Large intestine (tissue), 3 donors: ENCODE measurements around the gene NPHP4. TPM values are rescaled to one million over a fixed set of nuclear protein-coding genes. Genes with fewer than 3 reads are reported as not detected.
"Not testable (repeated sequence)": the region's sequence is repeated elsewhere in the genome, so short reads cannot be mapped to it uniquely, and the experiment has no call there.

Source experiments
- DNase-seq, 2 donors: peaks; one replicate each; pipeline versions ENCODE4 v3.0.0 to v3.0.0-alpha.2; 2013
- H3K27ac ChIP-seq: one replicate; pipeline ENCODE4 v1.5.1; 2013; ENCODE audit warnings: low read length
- H3K27me3 ChIP-seq: 2 replicates; pipeline ENCODE4 v1.6.1; 2013; ENCODE audit warnings: low read length; ENCODE audit not compliant: control insufficient read depth, insufficient read depth
- H3K36me3 ChIP-seq: 2 replicates; pipeline ENCODE4 v1.6.1; 2013; ENCODE audit warnings: low read length; ENCODE audit not compliant: control insufficient read depth, insufficient read depth
- H3K4me1 ChIP-seq: one replicate; pipeline ENCODE4 v1.6.1; 2013; ENCODE audit warnings: low read length; ENCODE audit not compliant: control insufficient read depth, insufficient read depth
- H3K4me3 ChIP-seq: one replicate; pipeline ENCODE4 v1.5.1; 2013; ENCODE audit warnings: low read length
- H3K9me3 ChIP-seq: one replicate; pipeline ENCODE4 v1.6.1; 2013; ENCODE audit warnings: mild to moderate bottlenecking, low read depth, low read length, moderate library complexity; ENCODE audit not compliant: control insufficient read depth
- WGBS: methylation state at CpG from one replicate; pipeline ENCODE4 v1.1.5; 2013; ENCODE audit warnings: low lambda C conversion rate; ENCODE audit not compliant: insufficient coverage; 5-methylcytosine and 5-hydroxymethylcytosine counted together
- polyA plus RNA-seq: library from polyadenylated mRNA; unstranded; fragments of 120-200 nt; gene quantifications from one replicate; pipeline ENCODE4 v1.2.1, GENCODE V29; 2013

Gene NPHP4
- polyA plus RNA-seq, 1 donor = 11.4 TPM

DNA sequence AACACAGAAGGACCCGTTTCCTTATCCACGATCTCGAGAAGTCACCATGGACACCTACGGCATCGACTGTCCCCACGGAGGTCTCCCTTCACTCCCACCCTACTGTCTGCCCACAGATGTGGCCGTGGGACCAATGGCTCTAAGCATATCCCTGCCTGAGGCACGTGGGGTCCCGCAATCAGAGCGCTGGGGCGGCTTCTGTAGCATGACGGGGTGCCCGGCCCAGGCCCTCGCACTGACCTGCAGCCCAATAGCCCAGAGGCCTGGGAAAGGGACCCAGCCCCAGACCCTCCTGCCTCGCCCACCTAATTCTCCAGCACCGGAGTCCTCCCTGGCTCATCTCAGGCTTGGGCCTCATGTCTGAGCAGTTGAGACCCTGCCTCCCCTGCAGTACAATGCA is 132.5 kb downstream of the NPHP4 start:
- no peak overlapping the region for H3K27ac ChIP-seq
- H3K4me3 ChIP-seq = no peak overlapping the region
- H3K36me3 ChIP-seq = peaks cover 13% of the 10 kb centered on the region
- H3K9me3 ChIP-seq = no peaks in the 10 kb centered on the region
- no peaks in the 10 kb centered on the region for H3K4me1 ChIP-seq
- no CpG with 5 or more reads among the region's 16 CpGs for WGBS
- no peaks in the 10 kb centered on the region for H3K27me3 ChIP-seq
- no peak for DNase-seq

- Histone ChIP-seq H3K4me3 (no peak overlapping the region), H3K9me3 (no peaks in the 10 kb centered on the region), H3K4me1 (no peaks in the 10 kb centered on the region), H3K27ac (no peak overlapping the region), H3K36me3 (peaks cover 9% of the 10 kb centered on the region), H3K27me3 (no peaks in the 10 kb centered on the region)
- DNase-seq = no peak
- WGBS = no CpG with 5 or more reads among the region's 25 CpGs
Measured at GRCh38 chr1:5858844-5859407, 133.3 kb downstream of the NPHP4 start.

DNA sequence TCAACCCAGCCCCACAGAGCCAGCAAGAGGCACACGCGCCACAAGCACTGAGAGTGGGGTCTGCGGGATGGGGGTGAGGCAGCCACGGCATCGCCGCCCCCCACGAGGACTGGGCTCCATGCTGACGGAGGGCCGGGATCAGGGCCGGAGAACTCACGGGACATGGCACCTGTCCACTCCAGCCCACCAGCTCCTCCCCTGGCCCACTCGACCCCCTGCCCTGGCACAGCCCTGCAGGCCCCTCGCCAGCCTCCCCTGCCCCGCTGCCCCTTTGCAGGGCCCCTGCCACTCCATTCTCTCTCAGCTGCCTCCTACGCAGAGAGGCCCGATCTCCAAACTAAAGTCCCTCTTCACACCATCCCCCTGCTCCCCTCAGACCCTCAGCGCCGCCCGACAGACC is 134.0 kb downstream of the NPHP4 start:
- H3K27ac ChIP-seq = no peak overlapping the region
- H3K4me1 ChIP-seq = no peaks in the 10 kb centered on the region
- no CpG with 5 or more reads among the region's 19 CpGs for WGBS
- no peaks in the 10 kb centered on the region for H3K9me3 ChIP-seq
- no peak overlapping the region for H3K4me3 ChIP-seq
- no peaks in the 10 kb centered on the region for H3K27me3 ChIP-seq
- peaks cover 7% of the 10 kb centered on the region for H3K36me3 ChIP-seq
- no peak for DNase-seq

DNA sequence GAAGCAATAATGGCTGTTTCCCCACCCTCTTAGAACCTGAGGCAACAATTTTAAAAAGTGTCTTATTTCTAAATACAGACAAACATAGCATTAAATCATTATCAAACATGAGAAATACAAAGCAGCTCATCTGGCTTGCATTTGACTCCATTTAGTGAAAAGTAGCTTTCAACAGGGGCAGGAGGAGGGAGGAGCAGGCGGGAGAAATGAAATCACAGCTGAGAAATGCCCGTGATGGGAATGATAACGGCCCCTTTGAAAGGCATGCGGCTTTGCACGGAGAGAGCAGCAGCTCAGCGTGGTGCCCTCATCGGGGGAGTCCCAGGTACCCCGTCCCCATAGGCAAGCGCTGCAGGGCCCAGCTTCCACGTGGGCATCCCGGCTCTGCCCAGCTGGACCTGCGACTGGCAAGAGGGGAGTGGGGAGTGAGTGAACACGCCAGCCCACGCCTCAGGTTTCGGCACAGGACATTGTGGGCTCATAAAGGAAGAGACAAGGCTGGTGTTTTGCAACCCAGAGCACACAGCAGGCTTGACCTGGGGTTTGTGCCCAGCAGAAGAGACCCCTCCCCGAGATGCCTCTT is 134.6 kb downstream of the NPHP4 start:
- WGBS = no CpG with 5 or more reads among the region's 16 CpGs

GRCh38 chr1:5857011-5857410 is 135.2 kb downstream of the NPHP4 start:
- no peaks in the 10 kb centered on the region for H3K27me3 ChIP-seq
- no peak overlapping the region for H3K27ac ChIP-seq
- no peak for DNase-seq
- 100% methylated on average over 2 of the region's 17 CpGs for WGBS
- no peaks in the 10 kb centered on the region for H3K4me1 ChIP-seq
- no peak overlapping the region for H3K4me3 ChIP-seq
- no peaks in the 10 kb centered on the region for H3K9me3 ChIP-seq
- peaks cover 3% of the 10 kb centered on the region for H3K36me3 ChIP-seq

More for the DNA sequence above, 134.6 kb downstream of the NPHP4 start:
- H3K4me1 ChIP-seq = no peaks in the 10 kb centered on the region
- no peak overlapping the region for H3K27ac ChIP-seq
- no peak overlapping the region for H3K4me3 ChIP-seq
- peaks cover 3% of the 10 kb centered on the region for H3K36me3 ChIP-seq
- no peaks in the 10 kb centered on the region for H3K9me3 ChIP-seq
- no peak for DNase-seq
- no peaks in the 10 kb centered on the region for H3K27me3 ChIP-seq

DNA sequence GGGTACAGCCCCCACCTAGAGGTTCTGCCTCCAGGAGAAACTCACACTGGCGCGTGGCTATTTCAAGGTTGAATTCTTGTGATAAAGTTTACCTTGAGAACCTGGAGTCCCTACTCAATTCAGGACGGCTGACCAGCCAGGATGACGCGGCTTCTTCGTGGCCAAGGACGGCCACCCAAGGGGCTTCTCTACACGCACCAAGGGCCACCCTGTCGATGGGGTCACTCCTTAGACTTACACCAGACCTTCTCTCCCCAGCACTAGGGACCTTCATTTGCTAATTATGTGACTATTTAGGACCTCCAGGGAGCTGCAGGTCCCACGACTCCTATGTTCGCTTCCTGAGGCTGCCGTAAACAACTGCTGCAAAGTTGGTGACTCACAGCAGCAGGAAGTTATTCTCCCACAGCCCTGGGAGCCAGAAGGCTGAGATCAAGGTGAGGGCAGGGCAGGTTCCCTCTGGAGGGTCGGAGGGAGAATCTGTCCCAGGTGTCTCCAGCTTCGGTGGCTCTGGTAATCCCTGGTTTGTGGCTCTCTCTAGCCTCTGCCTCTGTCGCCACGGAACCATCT is 135.9 kb downstream of the NPHP4 start:
- H3K9me3 ChIP-seq = no peaks in the 10 kb centered on the region
- no peaks in the 10 kb centered on the region for H3K4me1 ChIP-seq
- no peak overlapping the region for H3K27ac ChIP-seq
- DNase-seq = no peak
- no CpG with 5 or more reads among the region's 16 CpGs for WGBS
- H3K36me3 ChIP-seq = no peaks in the 10 kb centered on the region
- no peaks in the 10 kb centered on the region for H3K27me3 ChIP-seq
- H3K4me3 ChIP-seq = no peak overlapping the region

GRCh38 chr1:5855196-5855897 is 136.9 kb downstream of the NPHP4 start:
- no CpG with 5 or more reads among the region's 20 CpGs for WGBS

GRCh38 chr1:5854754-5855153 is 137.5 kb downstream of the NPHP4 start:
- WGBS = no CpG with 5 or more reads among the region's 3 CpGs
- Histone ChIP-seq H3K27ac (no peak overlapping the region), H3K36me3 (no peaks in the 10 kb centered on the region), H3K9me3 (no peaks in the 10 kb centered on the region), H3K4me3 (no peak overlapping the region), H3K27me3 (no peaks in the 10 kb centered on the region), H3K4me1 (no peaks in the 10 kb centered on the region)
- no peak for DNase-seq

More at GRCh38 chr1:5855196-5855897, 136.9 kb downstream of the NPHP4 start:
- Histone ChIP-seq H3K27ac (no peak overlapping the region), H3K36me3 (no peaks in the 10 kb centered on the region), H3K9me3 (no peaks in the 10 kb centered on the region), H3K4me3 (no peak overlapping the region), H3K27me3 (no peaks in the 10 kb centered on the region), H3K4me1 (no peaks in the 10 kb centered on the region)
- no peak for DNase-seq

- DNase-seq = not testable (repeated sequence)
Measured at GRCh38 chr1:5853858-5854257, 138.4 kb downstream of the NPHP4 start.

GRCh38 chr1:5850503-5850902 is 141.7 kb downstream of the NPHP4 start:
- Histone ChIP-seq H3K4me1 (no peaks in the 10 kb centered on the region), H3K9me3 (no peaks in the 10 kb centered on the region), H3K27me3 (no peaks in the 10 kb centered on the region), H3K36me3 (no peaks in the 10 kb centered on the region), H3K27ac (no peak overlapping the region), H3K4me3 (no peak overlapping the region)
- WGBS = no CpG with 5 or more reads among the region's 8 CpGs
- DNase-seq = no peak

More at GRCh38 chr1:5853858-5854257, 138.4 kb downstream of the NPHP4 start:
- H3K4me1 ChIP-seq, H3K4me3 ChIP-seq, H3K27me3 ChIP-seq, H3K9me3 ChIP-seq, H3K36me3 ChIP-seq, H3K27ac ChIP-seq: not testable (repeated sequence)
- WGBS = 100% methylated on average over 1 of the region's 5 CpGs
